ENCODE results near the gene CD40LG. TPM values are rescaled to one million over a fixed set of nuclear protein-coding genes. Genes with fewer than 3 reads are reported as not detected.
A peak's percentile ranks its signal among the peaks of the same experiment; 100 is the strongest.

Gene CD40LG
- total RNA-seq (2014; rRNA removed; shearing (Covaris generic)) = not detected in 2 replicates

- H3K36me3 ChIP-seq (replicated peaks; ENCODE audit: control insufficient read depth, insufficient read depth, low read length) = no peaks in the 10 kb centered on the region
- DNase-seq = no peak
- H3K4me3 ChIP-seq (ENCODE audit: insufficient read depth, low read depth, low read length) = no peak within 1 kb of the TSS
- no peaks in the 10 kb centered on the region for H3K27me3 ChIP-seq (ENCODE audit: control insufficient read depth, insufficient read depth, low read length)
Measured at GRCh38 chrX:136647677-136648360, at the start of gene CD40LG. Gene CD40LG, plus strand, starts transcription at chrX:136648158. Its CDS starts 91 bp downstream, at chrX:136648249.

GRCh38 chrX:136598631-136599030, 49.3 kb upstream of the CD40LG start:
- Histone ChIP-seq H3K27me3 (ENCODE audit: control insufficient read depth, insufficient read depth, low read length) (no peaks in the 10 kb centered on the region), H3K4me3 (ENCODE audit: insufficient read depth, low read depth, low read length) (no peak overlapping the region), H3K36me3 (replicated peaks; ENCODE audit: control insufficient read depth, insufficient read depth, low read length) (no peaks in the 10 kb centered on the region)
- DNase-seq = no peak

GRCh38 chrX:136600059-136600458, 47.9 kb upstream of the CD40LG start:
- DNase-seq = no peak
- no peaks in the 10 kb centered on the region for H3K36me3 ChIP-seq (replicated peaks; ENCODE audit: control insufficient read depth, insufficient read depth, low read length)
- H3K27me3 ChIP-seq (ENCODE audit: control insufficient read depth, insufficient read depth, low read length) = no peaks in the 10 kb centered on the region
- H3K4me3 ChIP-seq (ENCODE audit: insufficient read depth, low read depth, low read length) = no peak overlapping the region

- no peak for DNase-seq
- H3K27me3 ChIP-seq (ENCODE audit: control insufficient read depth, insufficient read depth, low read length) = no peaks in the 10 kb centered on the region
Measured at GRCh38 chrX:136607236-136607635, 40.7 kb upstream of the CD40LG start.

GRCh38 chrX:136608295-136608933, 39.5 kb upstream of the CD40LG start:
- H3K27me3 ChIP-seq (ENCODE audit: control insufficient read depth, insufficient read depth, low read length) = no peaks in the 10 kb centered on the region
- H3K4me3 ChIP-seq (ENCODE audit: insufficient read depth, low read depth, low read length) = no peak overlapping the region
- no peaks in the 10 kb centered on the region for H3K36me3 ChIP-seq (replicated peaks; ENCODE audit: control insufficient read depth, insufficient read depth, low read length)
- DNase-seq = peak; percentile 22

More at GRCh38 chrX:136607236-136607635, 40.7 kb upstream of the CD40LG start:
- Histone ChIP-seq H3K36me3 (replicated peaks; ENCODE audit: control insufficient read depth, insufficient read depth, low read length) (no peaks in the 10 kb centered on the region), H3K4me3 (ENCODE audit: insufficient read depth, low read depth, low read length) (no peak overlapping the region)

GRCh38 chrX:136616987-136617685, 30.8 kb upstream of the CD40LG start:
- Histone ChIP-seq H3K4me3 (ENCODE audit: insufficient read depth, low read depth, low read length) (no peak overlapping the region), H3K27me3 (ENCODE audit: control insufficient read depth, insufficient read depth, low read length) (no peaks in the 10 kb centered on the region), H3K36me3 (replicated peaks; ENCODE audit: control insufficient read depth, insufficient read depth, low read length) (no peaks in the 10 kb centered on the region)
- no peak for DNase-seq

GRCh38 chrX:136619899-136620505, 28.0 kb upstream of the CD40LG start:
- no peak for DNase-seq
- Histone ChIP-seq H3K27me3 (ENCODE audit: control insufficient read depth, insufficient read depth, low read length) (no peaks in the 10 kb centered on the region), H3K4me3 (ENCODE audit: insufficient read depth, low read depth, low read length) (no peak overlapping the region), H3K36me3 (replicated peaks; ENCODE audit: control insufficient read depth, insufficient read depth, low read length) (no peaks in the 10 kb centered on the region)

- H3K27me3 ChIP-seq (ENCODE audit: control insufficient read depth, insufficient read depth, low read length) = no peaks in the 10 kb centered on the region
- DNase-seq = no peak
- H3K36me3 ChIP-seq (replicated peaks; ENCODE audit: control insufficient read depth, insufficient read depth, low read length) = no peaks in the 10 kb centered on the region
- H3K4me3 ChIP-seq (ENCODE audit: insufficient read depth, low read depth, low read length) = no peak overlapping the region
Measured at GRCh38 chrX:136620780-136621179, 27.2 kb upstream of the CD40LG start.

- no peaks in the 10 kb centered on the region for H3K27me3 ChIP-seq (ENCODE audit: control insufficient read depth, insufficient read depth, low read length)
- no peak for DNase-seq
- no peaks in the 10 kb centered on the region for H3K36me3 ChIP-seq (replicated peaks; ENCODE audit: control insufficient read depth, insufficient read depth, low read length)
Measured at GRCh38 chrX:136622568-136622967, 25.4 kb upstream of the CD40LG start.

GRCh38 chrX:136623396-136623795, 24.6 kb upstream of the CD40LG start:
- no peaks in the 10 kb centered on the region for H3K36me3 ChIP-seq (replicated peaks; ENCODE audit: control insufficient read depth, insufficient read depth, low read length)
- H3K27me3 ChIP-seq (ENCODE audit: control insufficient read depth, insufficient read depth, low read length) = no peaks in the 10 kb centered on the region
- H3K4me3 ChIP-seq (ENCODE audit: insufficient read depth, low read depth, low read length) = no peak overlapping the region
- no peak for DNase-seq

More at GRCh38 chrX:136622568-136622967, 25.4 kb upstream of the CD40LG start:
- no peak overlapping the region for H3K4me3 ChIP-seq (ENCODE audit: insufficient read depth, low read depth, low read length)

- Histone ChIP-seq H3K36me3 (replicated peaks; ENCODE audit: control insufficient read depth, insufficient read depth, low read length) (no peaks in the 10 kb centered on the region), H3K27me3 (ENCODE audit: control insufficient read depth, insufficient read depth, low read length) (no peaks in the 10 kb centered on the region), H3K4me3 (ENCODE audit: insufficient read depth, low read depth, low read length) (no peak overlapping the region)
- DNase-seq = no peak
Measured at GRCh38 chrX:136625246-136625645, 22.7 kb upstream of the CD40LG start.

- no peaks in the 10 kb centered on the region for H3K36me3 ChIP-seq (replicated peaks; ENCODE audit: control insufficient read depth, insufficient read depth, low read length)
- H3K27me3 ChIP-seq (ENCODE audit: control insufficient read depth, insufficient read depth, low read length) = no peaks in the 10 kb centered on the region
- no peak overlapping the region for H3K4me3 ChIP-seq (ENCODE audit: insufficient read depth, low read depth, low read length)
- DNase-seq = no peak
Measured at GRCh38 chrX:136626237-136626636, 21.7 kb upstream of the CD40LG start.

GRCh38 chrX:136626891-136627290, 21.1 kb upstream of the CD40LG start:
- Histone ChIP-seq H3K4me3 (ENCODE audit: insufficient read depth, low read depth, low read length) (no peak overlapping the region), H3K36me3 (replicated peaks; ENCODE audit: control insufficient read depth, insufficient read depth, low read length) (no peaks in the 10 kb centered on the region), H3K27me3 (ENCODE audit: control insufficient read depth, insufficient read depth, low read length) (no peaks in the 10 kb centered on the region)
- DNase-seq = no peak

- H3K36me3 ChIP-seq (replicated peaks; ENCODE audit: control insufficient read depth, insufficient read depth, low read length) = no peaks in the 10 kb centered on the region
- no peak for DNase-seq
Measured at GRCh38 chrX:136627409-136627808, 20.5 kb upstream of the CD40LG start.

More at GRCh38 chrX:136627409-136627808, 20.5 kb upstream of the CD40LG start:
- H3K4me3 ChIP-seq (ENCODE audit: insufficient read depth, low read depth, low read length) = no peak overlapping the region
- H3K27me3 ChIP-seq (ENCODE audit: control insufficient read depth, insufficient read depth, low read length) = no peaks in the 10 kb centered on the region

Data from H7 (cell line).